Cerebellar cortex (tissue), 1 donor: Measurements from ENCODE around the gene BIRC6.
A peak's percentile ranks its signal among the peaks of the same experiment; 100 is the strongest.
"Not testable (repeated sequence)": the region's sequence is repeated elsewhere in the genome, so short reads cannot be mapped to it uniquely, and the experiment has no call there.

Source experiments
- DNase-seq: peaks from one replicate; pipeline ENCODE4 v3.0.0-alpha.2; 2015; ENCODE audit warnings: low spot score

BIRC6 gene

GRCh38 chr2:32614084-32614483, 257.3 kb downstream of the BIRC6 start:
- no peak for DNase-seq

GRCh38 chr2:32617599-32618189, 260.9 kb downstream of the BIRC6 start:
- no peak for DNase-seq

DNA sequence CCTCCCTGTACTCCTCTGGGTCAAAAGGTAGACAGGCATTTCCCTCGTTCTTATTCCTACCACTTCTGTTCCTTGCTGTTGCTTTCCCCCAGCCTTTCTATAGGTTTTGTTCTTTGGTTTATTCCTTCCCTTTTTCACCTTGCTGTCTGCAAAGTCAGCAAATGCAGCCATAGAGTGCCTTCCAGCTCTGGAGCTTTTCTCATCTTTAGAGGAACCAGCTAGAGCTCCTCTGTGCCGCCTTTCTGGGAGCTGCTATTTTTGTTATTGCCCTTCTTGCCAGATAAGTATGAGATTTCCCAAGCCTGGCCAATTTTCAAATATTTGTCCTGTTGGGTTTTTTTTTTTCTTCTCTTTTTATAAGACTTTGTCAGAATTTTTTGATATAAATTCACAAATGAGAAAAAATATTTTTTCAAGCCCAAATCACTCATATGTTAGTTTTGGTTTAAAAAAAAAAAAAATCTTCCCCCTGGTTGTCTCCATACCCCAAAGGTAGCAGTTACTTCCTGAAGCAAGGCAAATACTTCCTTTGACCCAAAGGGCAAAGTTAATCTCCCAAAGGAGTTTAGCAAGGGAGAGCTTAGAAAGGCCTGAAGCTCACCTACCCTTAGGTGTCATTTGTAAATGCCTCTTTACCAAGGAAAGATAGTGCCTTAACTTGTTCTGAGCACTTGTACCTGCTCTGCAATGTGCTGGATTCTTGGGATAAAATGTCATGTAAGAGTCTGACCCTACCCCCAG, 265.9 kb downstream of the BIRC6 start:
- DNase-seq, result no peak

DNA sequence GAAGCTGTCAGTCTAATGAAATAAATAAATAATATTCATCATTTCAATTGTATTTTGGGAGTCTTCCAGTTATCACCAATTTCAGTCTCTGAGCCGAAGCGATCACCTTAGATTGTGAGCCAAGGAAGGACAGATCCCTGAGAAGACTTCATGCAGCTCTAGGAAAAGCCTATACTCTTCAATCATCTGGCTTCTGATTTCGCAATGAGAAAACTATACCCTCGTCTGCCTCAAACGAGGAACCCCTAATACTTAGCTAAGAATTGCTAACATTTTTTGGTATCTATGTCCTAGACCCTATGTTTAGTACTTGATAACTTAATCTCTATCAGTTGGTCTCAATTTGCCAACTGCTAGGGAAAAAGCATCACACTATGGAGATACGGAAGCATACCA, 266.5 kb downstream of the BIRC6 start:
- no peak for DNase-seq

DNA sequence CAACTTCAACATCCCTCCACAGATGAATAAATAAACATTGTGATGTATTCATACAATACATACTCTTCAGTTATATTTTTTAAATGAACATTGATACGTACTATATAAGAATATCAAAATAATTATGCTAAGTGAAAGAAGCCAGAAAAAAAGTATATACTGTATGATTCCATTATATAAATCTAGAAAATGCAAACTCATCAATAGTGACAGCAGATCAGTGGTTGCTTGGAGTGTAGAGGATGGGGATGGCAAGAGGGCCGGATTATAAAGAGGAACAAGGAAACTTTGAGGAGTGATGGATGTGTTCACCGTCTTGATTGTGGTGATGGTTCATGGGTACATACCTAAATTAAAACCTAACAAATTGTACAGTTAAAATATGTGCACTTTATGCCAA, 268.0 kb downstream of the BIRC6 start:
- DNase-seq, result no peak

DNA sequence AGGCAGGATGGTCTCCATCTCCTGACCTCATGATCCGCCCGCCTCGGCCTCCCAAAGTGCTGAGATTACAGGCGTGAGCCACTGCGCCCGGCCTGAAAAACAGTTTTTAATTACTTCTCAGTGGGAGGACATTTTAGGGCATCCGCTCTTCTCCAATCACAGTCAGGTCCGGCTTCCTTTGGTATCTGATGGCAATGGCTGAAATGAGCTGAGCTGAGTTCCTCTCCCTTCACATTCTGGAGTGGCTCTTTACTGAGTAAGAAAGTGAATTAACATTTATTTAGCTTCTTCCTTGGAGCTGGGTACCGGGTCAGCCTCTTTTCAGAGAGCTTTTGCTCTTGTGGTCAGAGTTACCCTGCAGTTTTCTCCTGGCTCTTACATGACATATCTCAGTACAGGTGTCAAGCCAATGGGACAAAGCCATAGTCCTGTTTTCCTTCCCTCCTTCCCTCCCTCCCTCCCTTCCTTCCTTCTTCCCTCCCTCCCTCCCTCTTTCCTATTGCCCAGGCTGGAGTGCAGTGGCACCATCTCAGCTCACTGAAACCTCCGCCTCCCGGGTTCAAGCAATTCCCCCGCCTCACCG, 269.9 kb downstream of the BIRC6 start:
- no peak for DNase-seq

GRCh38 chr2:32627441-32627813, 270.6 kb downstream of the BIRC6 start:
- peak; percentile 41 for DNase-seq

DNA sequence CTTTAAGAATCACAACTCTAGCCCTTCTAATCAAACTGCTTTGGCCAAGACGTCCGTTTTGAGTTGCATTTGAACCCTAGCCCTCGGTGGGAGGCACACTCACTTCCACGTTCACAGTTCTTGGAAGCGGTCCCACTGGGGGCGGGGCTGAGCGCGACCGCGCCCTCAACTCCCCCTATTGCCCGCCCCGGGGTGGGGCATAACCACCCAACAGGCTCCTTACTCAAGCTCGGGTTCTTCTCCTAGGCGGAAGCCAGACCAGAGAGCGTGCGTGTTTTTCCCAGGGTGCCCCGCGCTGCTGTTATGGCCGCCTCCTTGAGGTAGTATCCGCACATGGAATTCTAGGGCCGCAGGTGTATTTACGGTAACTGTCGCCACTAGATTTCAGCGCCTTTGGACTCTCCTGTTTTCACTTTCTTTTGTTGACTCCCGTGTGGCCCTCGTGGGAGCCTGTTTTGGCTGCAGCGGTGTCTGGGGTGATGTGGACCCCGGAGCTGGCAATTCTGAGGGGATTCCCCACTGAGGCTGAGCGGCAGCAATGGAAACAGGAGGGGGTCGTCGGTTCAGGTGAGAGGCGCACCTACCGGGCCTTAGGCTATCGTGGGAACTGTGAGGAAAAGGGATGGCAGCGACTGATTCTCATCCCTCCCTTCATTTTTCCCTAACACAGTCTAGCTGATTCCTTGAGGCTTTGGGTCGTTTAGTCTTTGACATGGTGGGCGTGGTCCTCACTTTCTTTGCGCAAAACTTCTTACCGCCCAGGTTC, 271.2 kb downstream of the BIRC6 start, which contains the start of gene TTC27:
Gene TTC27, plus strand, starts transcription at position 237 of the 766 bp plus-strand sequence. Its CDS starts 243 bp downstream, at position 480.
- peak; percentile 98 for DNase-seq

- no peak for DNase-seq
These were observed 275.3 kb downstream of the BIRC6 start for GRCh38 chr2:32632089-32632488.

- DNase-seq, result no peak
These were observed 276.2 kb downstream of the BIRC6 start for GRCh38 chr2:32633040-32633439.

- DNase-seq, result not testable (repeated sequence)
These were observed 281.7 kb downstream of the BIRC6 start for GRCh38 chr2:32638548-32638947.

DNA sequence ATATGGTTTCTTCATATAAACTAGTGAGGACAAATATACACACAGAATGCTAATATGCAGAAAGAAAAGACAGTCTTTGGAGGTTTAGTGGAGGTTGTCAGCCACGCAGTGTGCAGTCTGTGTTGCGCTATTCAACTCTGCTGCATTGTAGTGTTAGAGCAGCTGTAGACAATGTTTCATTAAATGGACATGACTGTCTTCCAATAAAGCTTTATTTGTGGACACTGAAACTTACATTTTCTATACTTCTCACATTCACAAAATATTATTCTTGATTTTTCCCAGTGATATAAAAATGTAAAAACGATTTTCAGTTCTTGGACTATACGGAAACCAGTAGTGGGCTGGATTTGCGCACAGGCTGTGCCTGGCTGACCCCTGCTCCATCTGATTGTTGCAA, 284.4 kb downstream of the BIRC6 start:
- DNase-seq, result no peak

DNA sequence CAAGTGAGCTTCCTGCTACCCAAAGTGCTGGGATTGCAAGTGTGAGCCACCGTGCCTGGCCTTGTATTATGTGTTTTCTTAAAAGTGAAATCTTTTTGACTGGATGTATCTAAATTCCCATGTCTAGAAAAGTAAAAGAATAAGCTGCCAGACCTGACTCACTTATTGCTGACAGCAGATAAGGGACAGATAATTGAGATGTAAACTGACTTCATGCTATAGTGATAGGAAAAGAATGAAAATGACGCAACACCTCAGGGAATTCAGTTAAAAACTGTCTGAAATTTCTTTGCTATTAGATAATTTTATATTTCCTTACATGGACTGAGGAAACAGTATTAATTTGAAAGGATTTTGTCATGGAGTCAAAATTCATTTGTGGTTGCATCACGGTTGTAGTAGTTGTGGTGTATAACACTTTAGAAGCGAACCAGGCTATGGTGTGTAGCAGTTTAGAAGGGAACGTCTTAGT, 290.4 kb downstream of the BIRC6 start:
- no peak for DNase-seq

GRCh38 chr2:32652555-32653209, 295.9 kb downstream of the BIRC6 start:
- DNase-seq, result no peak

DNA sequence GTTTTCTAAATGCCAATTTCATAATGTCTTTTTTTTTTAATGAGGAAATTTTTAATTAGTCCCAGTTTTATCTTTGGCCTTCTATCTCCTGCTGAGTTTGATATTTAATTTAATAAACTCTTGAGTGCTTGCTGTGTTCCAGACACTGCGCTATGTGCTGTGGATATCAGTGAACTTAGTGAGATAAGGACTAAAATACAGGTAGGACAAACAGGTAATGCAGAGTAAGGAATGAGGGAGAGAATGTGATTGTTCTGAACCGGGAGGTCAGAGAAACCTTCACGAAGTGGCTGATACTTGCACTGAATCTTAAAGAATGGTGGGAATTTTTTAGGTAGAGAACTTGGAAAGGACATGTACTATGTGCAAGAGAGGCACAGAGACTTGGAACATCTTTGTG, 299.2 kb downstream of the BIRC6 start:
- no peak for DNase-seq

- DNase-seq, result no peak
These were observed 307.0 kb downstream of the BIRC6 start for GRCh38 chr2:32663864-32664263.

DNA sequence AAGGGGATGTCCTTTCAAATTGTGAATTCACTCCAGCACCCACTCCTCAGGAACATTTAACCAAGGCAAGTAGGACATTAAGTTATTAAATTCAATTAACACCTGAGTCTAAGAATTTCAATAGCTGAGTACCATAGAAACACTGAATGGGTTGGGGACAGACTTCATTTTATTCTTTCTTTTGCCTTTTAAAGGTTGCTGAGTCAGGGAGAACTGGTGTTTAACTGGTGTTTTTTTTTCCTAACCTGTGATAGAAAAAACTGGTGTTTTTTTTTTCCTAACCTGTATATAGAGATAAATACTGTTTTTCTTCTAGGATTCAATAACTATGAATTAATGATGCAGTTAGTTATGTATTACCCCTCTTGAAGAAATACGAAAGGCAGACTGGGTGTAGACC, 309.9 kb downstream of the BIRC6 start:
- no peak for DNase-seq

- DNase-seq, result no peak
These were observed 311.4 kb downstream of the BIRC6 start for GRCh38 chr2:32668254-32668653.
